A549 (cell line): ENCODE data around the gene SBF1.

ENCODE experiments used
- CTCF ChIP-seq: fragments of >200 bp; sonication (Bioruptor Twin); formaldehyde crosslinking; IDR thresholded peaks from 3 replicates; pipeline ENCODE4 v1.5.1; 2016
- ELK1 ChIP-seq: fragments of 150-350 bp; IDR thresholded peaks from 2 replicates; pipeline ENCODE4 v1.6.1; 2014; ENCODE audit warnings: low read depth, mild to moderate bottlenecking, low read length
- MAX ChIP-seq: IDR thresholded peaks from 2 replicates; pipeline ENCODE4 v1.6.1; 2012
- PBX3 ChIP-seq: IDR thresholded peaks from 2 replicates; pipeline ENCODE4 v1.6.1; 2012
- RCOR1 ChIP-seq: fragments of 150-350 bp; IDR thresholded peaks from 2 replicates; pipeline ENCODE4 v1.6.1; 2014; ENCODE audit warnings: antibody characterized with exemption, low read length, low read depth
- SMC3 ChIP-seq: fragments of >200 bp; sonication (Bioruptor Twin); formaldehyde crosslinking; IDR thresholded peaks from 3 replicates; pipeline ENCODE4 v1.6.1; 2018; ENCODE audit warnings: inconsistent platforms

- TF ChIP-seq CTCF, result no peak
- TF ChIP-seq ELK1, result no peak
- TF ChIP-seq MAX, result no peak
- no peak for TF ChIP-seq RCOR1
- TF ChIP-seq PBX3, result no peak
- TF ChIP-seq SMC3, result no peak
Measured at GRCh38 chr22:50521710-50522109, 46.9 kb upstream of the SBF1 start.
